Gastroesophageal sphincter (tissue), 4 donors: ENCODE measurements around the gene ETS2. TPM values are rescaled to one million over a fixed set of nuclear protein-coding genes. Genes with fewer than 3 reads are reported as not detected.

Experiments used
- ATAC-seq: fragments of 150-250 bp; one replicate; pipeline ENCODE4 v1.9.1; 2016; ENCODE audit warnings: mild to moderate bottlenecking, moderate library complexity
- H3K27ac ChIP-seq, 4 donors: fragments of 200-600 bp; sonication (generic) in 3 of 4; 1 replicate in 3 of 4; 2 replicates in 1 of 4; pipeline ENCODE4 v1.5.1; 2016 to 2019
- H3K27me3 ChIP-seq: fragments of 200-600 bp; sonication (generic); one replicate; pipeline ENCODE4 v1.5.1; 2019
- H3K36me3 ChIP-seq, 2 donors: fragments of 200-600 bp; sonication (generic); one replicate each; pipeline ENCODE4 v1.5.1; 2019; ENCODE audit warnings: control low read depth in 1 of 2
- H3K4me1 ChIP-seq, 3 donors: fragments of 200-600 bp; sonication (generic); 1 replicate in 2 of 3; 2 replicates in 1 of 3; pipeline ENCODE4 v1.5.1; 2016 to 2019; ENCODE audit warnings: control low read depth in 2 of 3
- H3K4me3 ChIP-seq, 2 donors: fragments of 200-600 bp; sonication (generic); one replicate each; pipeline ENCODE4 v1.5.1; 2019; ENCODE audit warnings: mild to moderate bottlenecking in 1 of 2, moderate library complexity in 1 of 2
- H3K9me3 ChIP-seq, 3 donors: fragments of 200-600 bp; sonication (generic); one replicate each; pipeline ENCODE4 v1.5.1; 2017 to 2019; ENCODE audit warnings: control low read depth in 2 of 3
- CTCF ChIP-seq, 4 experiments: fragments of 200-600 bp in 2 of 4; fragments of 450-650 bp in 2 of 4; sonication (generic) in 1 of 4; IDR thresholded peaks; one replicate each; pipeline ENCODE4 v1.5.1; 2017 to 2019; ENCODE audit warnings: antibody characterized with exemption in 4 of 4, mild to moderate bottlenecking in 2 of 4, moderate library complexity in 2 of 4
- EP300 ChIP-seq: sonication (generic); formaldehyde crosslinking; IDR thresholded peaks from one replicate; pipeline ENCODE4 v1.6.1; 2017; ENCODE audit warnings: antibody characterized with exemption, mild to moderate bottlenecking
- POLR2A ChIP-seq, 2 donors: fragments of 450-650 bp; IDR thresholded peaks; one replicate each; pipeline ENCODE4 v1.6.1; 2017; ENCODE audit warnings: antibody characterized with exemption in 2 of 2, mild to moderate bottlenecking in 2 of 2, moderate library complexity in 1 of 2
- POLR2AphosphoS5 ChIP-seq: sonication (generic); formaldehyde crosslinking; IDR thresholded peaks from one replicate; pipeline ENCODE4 v1.6.1; 2017; ENCODE audit warnings: antibody characterized with exemption
- WGBS, 2 donors: methylation state at CpG; one replicate each; pipeline ENCODE4 v1.1.5; 2018; ENCODE audit warnings: low coverage in 1 of 2; 5-methylcytosine and 5-hydroxymethylcytosine counted together
- total RNA-seq, 4 donors: library from RNA; depleted of rRNA; stranded (reverse); fragments of >200 nt; gene quantifications; one replicate each; pipeline ENCODE4 v1.1.0, GENCODE V29; 2016

ETS2 gene
- total RNA-seq, 4 donors from 2014 or later: 50.9 to 169 (median 63.5) TPM

- Histone ChIP-seq H3K27me3 (no peaks in the 10 kb centered on the region), H3K4me1 (peaks cover 0 to 33% (median 0%) of the 10 kb centered on the region in 3 donors), H3K9me3 (no peaks in the 10 kb centered on the region), H3K36me3 (no peaks in the 10 kb centered on the region), H3K4me3 (peak overlapping the region in 1 of 2 donors; percentile 90), H3K27ac (peak overlapping the region; percentile 68 to 96 (median 94))
- no peak for ATAC-seq
- TF ChIP-seq POLR2A (IDR thresholded peaks at IDR 0.05) (no peak), POLR2AphosphoS5 (no peak), EP300 (no peak), CTCF (IDR thresholded peaks at IDR 0.05) (no peak)
- 54% methylated on average over 3 to 6 of the region's 13 CpGs for WGBS, 2 donors
These were observed 1.5 kb upstream of the ETS2 start for GRCh38 chr21:38804030-38804788.

- peak; percentile 22 for TF ChIP-seq POLR2AphosphoS5
- TF ChIP-seq EP300: no peak
- peak; percentile 21 to 82 (median 60) for TF ChIP-seq CTCF (IDR thresholded peaks at IDR 0.05)
- Histone ChIP-seq H3K9me3 (no peaks in the 10 kb centered on the region), H3K36me3 (no peaks in the 10 kb centered on the region), H3K4me3 (peak overlapping the region; percentile 70 to 90), H3K4me1 (peaks cover 0 to 40% (median 3%) of the 10 kb centered on the region in 3 donors), H3K27ac (peak overlapping the region; percentile 68 to 96 (median 94)), H3K27me3 (no peaks in the 10 kb centered on the region)
- WGBS, 2 donors: 32% methylated on average over 8 of the region's 26 CpGs; no CpG with 5 or more reads in 1 of the 2 donors
- peak; percentile 63 for ATAC-seq
These were observed 871 bp upstream of the ETS2 start for GRCh38 chr21:38804789-38805327.

GRCh38 chr21:38806153-38806941 is 618 bp downstream of the ETS2 start:
- TF ChIP-seq EP300: no peak
- TF ChIP-seq CTCF (IDR thresholded peaks at IDR 0.05): peak in 2 of 4 experiments; percentile 13 to 40
- Histone ChIP-seq H3K4me1 (peaks cover 0 to 55% (median 3%) of the 10 kb centered on the region in 3 donors), H3K27me3 (no peaks in the 10 kb centered on the region), H3K4me3 (peak overlapping the region; percentile 70 to 90), H3K27ac (peak overlapping the region; percentile 68 to 96 (median 94)), H3K36me3 (peaks cover 0 to 13% of the 10 kb centered on the region in 2 donors), H3K9me3 (no peaks in the 10 kb centered on the region)
- peak; percentile 17 for ATAC-seq
- 4 to 8% methylated on average over 7 of the region's 72 CpGs for WGBS, 2 donors

GRCh38 chr21:38806942-38807284 is 1.2 kb downstream of the ETS2 start:
- WGBS, 2 donors: 6 to 8% methylated on average over 9 of the region's 9 CpGs

More at GRCh38 chr21:38806942-38807284, 1.2 kb downstream of the ETS2 start:
- H3K4me1 ChIP-seq: peaks cover 0 to 58% (median 3%) of the 10 kb centered on the region in 3 donors
- TF ChIP-seq CTCF (IDR thresholded peaks at IDR 0.05) (no peak), POLR2AphosphoS5 (peak; percentile 44)
- no peak for ATAC-seq
- no peaks in the 10 kb centered on the region for H3K27me3 ChIP-seq
- peak overlapping the region; percentile 70 to 90 for H3K4me3 ChIP-seq
- H3K36me3 ChIP-seq: peaks cover 0 to 19% of the 10 kb centered on the region in 2 donors
- H3K27ac ChIP-seq: peak overlapping the region; percentile 68 to 96 (median 94)
- no peaks in the 10 kb centered on the region for H3K9me3 ChIP-seq
